ENCODE measurements around the gene PRAF2.

DNA sequence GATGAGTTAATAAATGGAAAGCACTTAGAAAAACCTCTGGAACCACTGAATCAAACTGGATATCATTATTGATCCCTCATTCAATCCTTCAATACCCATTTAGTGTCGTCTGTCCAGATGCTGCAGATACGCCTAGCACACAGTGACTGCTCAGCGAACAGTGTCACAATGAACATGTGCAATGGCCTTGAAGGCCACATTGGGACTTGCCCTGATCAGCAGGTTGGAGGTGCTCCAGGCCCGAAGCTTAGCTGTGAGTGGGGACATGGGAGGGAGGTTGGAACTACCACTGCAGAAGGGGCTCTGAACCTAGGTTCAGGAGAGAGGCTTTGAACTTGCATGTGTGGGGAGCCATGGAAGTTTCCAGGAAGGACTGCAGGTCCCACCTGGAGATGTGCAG lies 32.5 kb upstream of the PRAF2 start:
- TF ChIP-seq, protein P1, sequence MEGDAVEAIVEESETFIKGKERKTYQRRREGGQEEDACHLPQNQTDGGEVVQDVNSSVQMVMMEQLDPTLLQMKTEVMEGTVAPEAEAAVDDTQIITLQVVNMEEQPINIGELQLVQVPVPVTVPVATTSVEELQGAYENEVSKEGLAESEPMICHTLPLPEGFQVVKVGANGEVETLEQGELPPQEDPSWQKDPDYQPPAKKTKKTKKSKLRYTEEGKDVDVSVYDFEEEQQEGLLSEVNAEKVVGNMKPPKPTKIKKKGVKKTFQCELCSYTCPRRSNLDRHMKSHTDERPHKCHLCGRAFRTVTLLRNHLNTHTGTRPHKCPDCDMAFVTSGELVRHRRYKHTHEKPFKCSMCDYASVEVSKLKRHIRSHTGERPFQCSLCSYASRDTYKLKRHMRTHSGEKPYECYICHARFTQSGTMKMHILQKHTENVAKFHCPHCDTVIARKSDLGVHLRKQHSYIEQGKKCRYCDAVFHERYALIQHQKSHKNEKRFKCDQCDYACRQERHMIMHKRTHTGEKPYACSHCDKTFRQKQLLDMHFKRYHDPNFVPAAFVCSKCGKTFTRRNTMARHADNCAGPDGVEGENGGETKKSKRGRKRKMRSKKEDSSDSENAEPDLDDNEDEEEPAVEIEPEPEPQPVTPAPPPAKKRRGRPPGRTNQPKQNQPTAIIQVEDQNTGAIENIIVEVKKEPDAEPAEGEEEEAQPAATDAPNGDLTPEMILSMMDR (IDR thresholded peaks at IDR 0.05; ENCODE audit: low read length): no peak
- no peak for TF ChIP-seq EZH2 (optimal IDR thresholded peaks at IDR 0.05; ENCODE audit: low read depth, low read length)
